Smooth muscle cell of the brain vasculature (primary cell): ENCODE measurements around the gene LMX1B.

ENCODE experiments used
- DNase-seq: peaks from one replicate; pipeline ENCODE4 v3.0.0-alpha.2; 2012; ENCODE audit warnings: low read depth, low spot score

The LMX1B gene

GRCh38 chr9:126676685-126677143 lies 63.0 kb downstream of the LMX1B start:
- DNase-seq = no peak

GRCh38 chr9:126677188-126678084 lies 63.7 kb downstream of the LMX1B start:
- no peak for DNase-seq

GRCh38 chr9:126678989-126679388 lies 65.3 kb downstream of the LMX1B start:
- no peak for DNase-seq

DNA sequence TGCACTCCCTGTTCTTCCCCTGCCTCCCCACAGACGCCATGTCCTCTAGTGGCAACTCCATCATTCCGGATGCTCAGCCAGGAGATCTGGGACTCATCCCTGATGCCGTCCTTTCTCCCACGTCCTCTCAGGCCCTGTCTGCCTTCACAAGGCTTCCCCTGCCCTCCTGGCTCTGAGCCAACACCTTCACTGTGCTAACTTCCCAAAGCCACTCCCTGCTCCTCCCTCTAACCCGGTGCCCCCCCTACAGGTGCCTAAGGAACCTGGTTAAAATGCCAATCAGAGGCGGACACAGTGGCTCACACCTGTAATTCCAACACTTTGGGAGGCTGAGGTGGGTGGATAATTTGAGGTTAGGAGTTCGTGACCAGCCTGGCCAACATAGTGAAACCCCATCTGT lies 67.6 kb downstream of the LMX1B start:
- no peak for DNase-seq

DNA sequence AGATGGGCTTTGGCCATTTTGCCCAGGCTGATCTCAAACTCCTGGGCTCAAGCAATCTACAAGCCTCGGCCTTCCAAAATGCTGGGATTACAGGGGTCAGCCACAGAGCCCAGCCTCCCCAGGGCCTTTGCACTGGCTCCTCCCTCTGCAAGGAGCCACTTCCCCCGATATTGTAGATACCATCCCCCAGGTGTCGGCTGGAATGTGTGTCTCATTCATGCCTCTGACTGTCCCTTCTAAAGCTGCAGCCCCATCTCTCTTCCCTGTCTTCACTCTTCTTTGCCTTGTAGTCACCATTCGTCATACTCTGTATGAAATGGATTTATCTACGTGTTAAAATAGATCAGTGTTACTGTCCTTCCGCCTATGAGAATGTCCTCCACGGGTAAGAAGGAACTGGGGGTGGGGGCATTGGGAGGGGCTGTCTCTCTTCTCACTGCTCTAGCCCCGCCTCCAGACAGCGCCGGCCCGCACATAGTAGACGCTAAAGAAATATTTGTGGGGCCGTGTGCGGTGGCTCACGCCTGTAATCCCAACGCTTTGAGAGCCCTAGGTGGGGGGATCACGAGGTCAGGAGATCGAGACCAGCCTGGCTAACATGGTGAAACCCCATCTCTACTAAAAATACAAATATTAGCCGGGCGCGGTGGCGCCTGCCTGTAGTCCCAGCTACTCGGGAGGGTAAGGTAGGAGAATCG lies 68.5 kb downstream of the LMX1B start:
- DNase-seq = no peak

GRCh38 chr9:126682928-126683697 lies 69.4 kb downstream of the LMX1B start:
- DNase-seq = no peak

- DNase-seq = no peak
These were observed 69.9 kb downstream of the LMX1B start for GRCh38 chr9:126683698-126684044.

GRCh38 chr9:126684345-126684744 lies 70.6 kb downstream of the LMX1B start:
- no peak for DNase-seq

- no peak for DNase-seq
These were observed 71.3 kb downstream of the LMX1B start for GRCh38 chr9:126684965-126685465.

DNA sequence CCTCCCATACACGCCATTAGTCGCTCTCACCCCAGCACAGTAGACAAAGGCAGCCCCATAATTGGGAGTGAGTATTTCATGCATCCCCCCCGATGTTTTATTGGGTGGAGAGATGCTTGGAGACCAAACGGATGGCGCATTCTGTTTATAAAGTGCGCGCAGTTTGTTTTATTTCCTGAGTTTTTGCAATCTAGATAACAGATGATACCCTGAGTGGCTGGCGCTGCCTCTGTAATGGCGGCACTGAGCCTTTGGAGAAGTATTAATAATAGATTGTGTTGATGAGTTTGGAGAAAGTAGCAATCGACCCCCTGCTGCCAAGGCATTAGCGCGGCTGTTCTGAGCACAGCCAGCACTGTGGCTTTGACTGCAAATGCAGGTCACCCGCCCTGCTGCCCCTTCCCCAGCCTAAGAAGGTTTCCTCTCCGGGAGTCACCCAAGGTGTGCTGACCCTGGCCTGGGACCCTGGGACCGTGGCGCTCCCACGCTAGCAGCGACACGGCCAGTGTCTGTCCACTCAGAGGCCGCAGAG lies 74.3 kb downstream of the LMX1B start:
- DNase-seq = no peak

DNA sequence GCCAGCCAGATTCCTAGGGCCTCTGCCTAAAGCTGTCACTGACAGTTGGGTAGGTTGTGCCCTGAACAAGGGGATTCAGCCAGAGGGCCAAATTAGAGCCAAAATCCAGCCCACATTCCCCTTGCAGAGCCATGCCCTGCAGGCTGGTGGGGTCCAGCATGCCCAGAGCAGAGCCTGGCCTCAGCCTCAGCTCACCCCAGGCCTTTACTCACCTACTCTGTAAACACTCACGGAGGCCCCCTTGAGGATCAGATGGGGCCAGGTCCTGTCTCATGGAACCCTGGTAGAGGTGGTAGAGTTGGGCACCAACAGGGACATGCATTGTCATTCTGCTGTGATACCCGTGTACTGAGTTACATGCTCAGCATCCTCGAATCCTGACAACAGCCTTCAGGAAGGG lies 74.9 kb downstream of the LMX1B start:
- no peak for DNase-seq

GRCh38 chr9:126689027-126689825 lies 75.5 kb downstream of the LMX1B start:
- DNase-seq = no peak

GRCh38 chr9:126690431-126691051 lies 76.8 kb downstream of the LMX1B start:
- DNase-seq = no peak

DNA sequence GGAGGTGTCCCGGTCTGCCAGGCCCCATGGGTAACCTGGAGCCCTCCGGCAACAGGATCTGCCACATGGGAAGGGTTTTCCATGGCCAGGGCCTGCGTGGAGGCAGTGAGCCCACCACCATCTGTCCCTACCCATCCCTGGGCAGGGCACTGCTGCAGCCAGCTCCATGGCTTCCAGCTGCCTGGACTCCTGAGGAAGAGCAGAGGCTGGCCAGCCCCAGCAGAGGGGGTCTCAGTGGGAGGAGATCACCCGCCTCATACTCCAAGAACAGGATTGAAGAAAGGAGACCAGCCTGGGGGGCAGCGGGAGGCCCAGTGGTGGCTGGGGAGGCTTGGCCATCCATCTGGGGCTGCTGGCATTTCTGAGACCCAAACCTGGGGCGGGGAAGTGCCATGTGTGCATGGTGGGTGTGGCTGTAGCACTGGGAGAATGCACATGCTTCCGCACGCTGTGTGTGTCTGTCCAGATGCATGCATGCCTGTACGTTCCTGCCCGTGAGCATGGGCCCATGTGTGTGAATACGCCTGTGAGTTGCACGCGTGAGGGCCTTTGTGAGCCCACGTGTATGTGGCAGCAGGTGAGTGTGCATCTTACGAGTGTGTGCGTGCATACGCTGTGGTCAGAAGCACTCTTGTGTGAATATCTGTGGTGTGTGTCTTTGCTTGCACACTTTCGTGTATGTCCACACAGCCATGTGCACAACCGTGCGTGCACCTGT lies 78.5 kb downstream of the LMX1B start:
- DNase-seq = no peak

DNA sequence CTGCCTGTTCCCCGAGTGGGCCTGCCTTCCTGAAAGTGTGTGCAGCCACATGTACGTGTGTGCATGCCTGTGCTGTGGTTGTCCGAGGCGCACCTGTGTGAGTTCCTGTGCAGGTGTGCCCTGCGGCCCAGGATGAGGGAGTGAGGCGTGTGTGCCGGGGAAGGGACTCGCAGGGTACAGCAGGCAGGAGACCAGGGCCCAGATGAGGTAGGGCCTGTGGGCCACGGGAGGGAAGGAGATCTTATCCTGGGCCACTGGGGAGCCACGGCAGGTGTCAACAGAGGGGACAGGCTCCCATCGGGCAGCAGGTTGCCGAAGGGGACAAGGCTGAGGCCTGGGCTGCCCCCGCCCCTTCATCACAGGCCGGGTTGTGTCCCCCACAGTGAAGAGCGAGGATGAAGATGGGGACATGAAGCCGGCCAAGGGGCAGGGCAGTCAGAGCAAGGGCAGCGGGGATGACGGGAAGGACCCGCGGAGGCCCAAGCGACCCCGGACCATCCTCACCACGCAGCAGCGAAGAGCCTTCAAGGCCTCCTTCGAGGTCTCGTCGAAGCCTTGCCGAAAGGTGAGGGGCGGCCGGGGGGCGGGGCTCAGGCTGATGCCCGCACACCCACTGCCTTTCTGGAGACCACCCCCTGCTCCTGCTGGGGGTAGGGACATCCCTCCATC lies 79.2 kb downstream of the LMX1B start:
- DNase-seq = no peak

DNA sequence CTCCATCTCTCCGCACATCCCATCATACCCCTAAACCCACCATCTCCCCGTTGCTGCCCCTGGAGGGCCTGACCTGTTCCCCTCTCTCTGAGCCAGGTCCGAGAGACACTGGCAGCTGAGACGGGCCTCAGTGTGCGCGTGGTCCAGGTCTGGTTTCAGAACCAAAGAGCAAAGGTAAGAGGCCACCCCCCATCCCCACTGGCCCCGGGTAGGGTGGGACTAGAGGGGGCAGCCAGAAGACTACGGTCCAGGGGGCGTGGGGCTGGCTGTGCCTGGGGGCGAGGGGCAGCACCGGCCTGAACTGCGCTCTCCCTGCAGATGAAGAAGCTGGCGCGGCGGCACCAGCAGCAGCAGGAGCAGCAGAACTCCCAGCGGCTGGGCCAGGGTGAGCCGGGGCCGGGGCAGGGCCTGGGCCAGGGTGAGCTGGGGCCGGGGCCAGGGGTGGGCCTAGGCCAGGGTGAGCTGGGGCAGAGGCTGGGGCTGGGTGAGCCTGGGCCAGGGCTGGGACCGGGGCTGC lies 79.8 kb downstream of the LMX1B start:
- no peak for DNase-seq

DNA sequence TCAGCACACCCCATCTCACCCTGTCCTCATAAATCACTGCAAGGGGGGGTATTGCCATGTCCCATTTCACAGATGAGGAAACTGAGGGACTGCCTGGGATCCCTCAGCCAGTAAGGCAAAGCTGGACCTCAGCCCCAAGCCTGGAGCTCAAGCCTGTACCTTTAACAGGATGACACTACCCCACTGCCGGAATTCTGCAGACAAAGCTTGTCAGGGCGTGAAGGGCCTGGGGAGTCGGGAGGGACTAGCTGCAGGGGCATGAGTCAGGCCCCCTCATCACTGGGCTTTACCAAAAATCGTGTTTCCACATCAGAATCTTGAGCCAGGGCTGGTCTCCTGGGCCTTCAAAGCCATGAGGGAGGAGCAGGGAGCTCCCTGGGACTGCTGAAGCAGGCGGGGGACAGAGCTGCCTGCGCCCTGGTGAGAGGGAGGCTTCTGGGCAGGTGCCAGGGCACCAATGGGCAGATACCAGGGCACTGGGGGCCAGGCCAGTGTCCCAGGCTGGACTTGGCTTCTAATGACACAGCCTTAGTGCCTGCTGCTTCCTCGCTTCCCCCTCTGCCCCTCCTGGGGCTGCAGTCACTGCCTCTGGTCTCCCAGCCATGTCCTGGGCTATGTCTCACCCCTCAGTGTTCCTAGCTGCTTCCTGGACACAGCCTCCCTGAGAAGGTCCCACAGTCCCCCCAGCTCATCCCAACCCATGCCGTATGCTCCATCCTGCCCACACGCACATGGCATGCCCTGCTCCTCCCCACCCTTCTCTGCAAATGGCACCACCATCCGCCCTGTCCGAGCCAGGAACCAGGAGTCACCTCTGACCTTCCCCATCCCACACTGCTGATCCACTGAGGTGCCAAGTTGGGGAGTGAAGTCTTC lies 80.7 kb downstream of the LMX1B start:
- DNase-seq = no peak

DNA sequence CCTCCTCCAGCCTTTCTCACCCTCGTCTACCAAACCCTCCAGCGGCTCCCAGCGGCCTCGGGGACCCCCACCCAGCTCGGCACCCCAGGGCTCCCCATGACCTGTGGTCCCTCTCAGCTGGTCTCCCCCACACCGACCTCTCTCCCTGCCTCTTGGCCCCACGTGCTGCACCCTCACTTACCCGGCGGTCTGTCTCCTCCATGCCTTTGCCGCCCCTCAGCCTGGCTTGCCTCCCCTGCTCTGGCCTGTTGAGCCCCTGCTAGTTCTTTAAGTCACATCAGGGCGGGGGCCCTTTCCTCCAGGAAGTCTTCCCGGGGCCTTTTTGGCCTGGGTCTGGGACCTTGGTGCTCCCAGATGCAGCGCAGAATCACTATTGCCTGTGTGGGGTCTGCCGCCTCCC lies 81.5 kb downstream of the LMX1B start:
- no peak for DNase-seq
